Panc1 (cell line): Measurements from ENCODE around the gene ZNF384. TPM values are rescaled to one million over a fixed set of nuclear protein-coding genes. Genes with fewer than 3 reads are reported as not detected.

ENCODE experiments used
- ATAC-seq: fragments of 200-7000 bp; cut with Tn5 transposase; 2 replicates; pipeline ENCODE4 v1.9.1; 2020; ENCODE audit warnings: mild to moderate bottlenecking, moderate library complexity
- BruUV-seq: library from RNA; stranded (reverse); fragments of 400-500 nt; replicated peaks from 2 replicates; lab custom pipeline; 2021; lab: Mats Ljungman, UMichigan
- CTCF ChIA-PET: fragments of 300-600 bp; sonication (Branson Sonifier 250); formaldehyde crosslinking; loops from one replicate; lab custom pipeline; 2022; ENCODE audit warnings: antibody characterized with exemption; lab: Charles Lee
- POLR2A ChIA-PET: fragments of 300-600 bp; sonication (Branson Sonifier 250); formaldehyde crosslinking; loops from one replicate; lab custom pipeline; 2022; ENCODE audit warnings: antibody characterized with exemption; lab: Charles Lee
- DNase-seq: peaks from one replicate; pipeline ENCODE4 v3.0.0-alpha.2; 2010; ENCODE audit warnings: low read depth, low spot score
- H3K27ac ChIP-seq: 2 replicates; pipeline ENCODE4 v1.5.1; 2011; ENCODE audit warnings: mild to moderate bottlenecking, low read length, inconsistent platforms
- H3K27me3 ChIP-seq: fragments of 200-500 bp; sonication (Bioruptor generic); 2 replicates; pipeline ENCODE4 v1.6.0; 2014; ENCODE audit warnings: low read length, inconsistent platforms; ENCODE audit not compliant: control insufficient read depth, insufficient read depth
- H3K36me3 ChIP-seq: fragments of 200-500 bp; sonication (Bioruptor generic); 2 replicates; pipeline ENCODE4 v1.5.1; 2014; ENCODE audit warnings: inconsistent platforms, mild to moderate bottlenecking, low read length, moderate library complexity; ENCODE audit not compliant: control insufficient read depth, insufficient read depth
- H3K4me1 ChIP-seq: 2 replicates; pipeline ENCODE4 v1.5.1; 2011; ENCODE audit warnings: inconsistent platforms, mild to moderate bottlenecking, low read length, moderate library complexity; ENCODE audit not compliant: control insufficient read depth, insufficient read depth
- H3K4me3 ChIP-seq, 2 experiments: 2 replicates each; pipeline ENCODE4 v1.5.1; 2011 to 2012; ENCODE audit warnings: low read depth in 2 of 2, low read length in 2 of 2, mild to moderate bottlenecking in 2 of 2, inconsistent platforms in 1 of 2, moderate library complexity in 1 of 2
- H3K9me3 ChIP-seq: fragments of 200-500 bp; sonication (Bioruptor generic); 2 replicates; pipeline ENCODE4 v1.5.1; 2014; ENCODE audit warnings: low read depth, mild to moderate bottlenecking, inconsistent platforms, low read length, moderate library complexity; ENCODE audit not compliant: control insufficient read depth, insufficient read depth
- CTCF ChIP-seq: fragments of 450-650 bp; IDR thresholded peaks from 2 replicates; pipeline ENCODE4 v1.5.1; 2017; ENCODE audit warnings: mild to moderate bottlenecking
- POLR2AphosphoS5 ChIP-seq: IDR thresholded peaks from 2 replicates; pipeline ENCODE4 v1.6.1; 2012; ENCODE audit warnings: mild to moderate bottlenecking, low read depth, low read length, moderate library complexity
- REST ChIP-seq, 2 experiments: IDR thresholded peaks; 2 replicates each; pipeline ENCODE4 v1.6.1; 2011 to 2012; ENCODE audit warnings: low read depth in 2 of 2, control low read depth in 1 of 2, low read length in 1 of 2, mild to moderate bottlenecking in 1 of 2, moderate library complexity in 1 of 2; ENCODE audit not compliant: insufficient read depth in 1 of 2
- SIN3A ChIP-seq: IDR thresholded peaks from 2 replicates; pipeline ENCODE4 v1.6.1; 2012; ENCODE audit warnings: low read depth, mild to moderate bottlenecking, low read length, moderate library complexity, borderline replicate concordance; ENCODE audit not compliant: insufficient read depth
- TCF7L2 ChIP-seq: IDR thresholded peaks from 2 replicates; pipeline ENCODE4 v1.6.1; 2011; ENCODE audit warnings: mild to moderate bottlenecking, low read depth, low read length, inconsistent platforms
- in situ Hi-C: cut with HindIII; loops from 2 replicates; pipeline ENCODE4 v1.10.0; 2016; ENCODE audit warnings: low sequenced_read_pairs, low pct_unique_long_range_greater_than_20kb
- intact Hi-C: fragments of 100-400 bp; cut with micrococcal nuclease; formaldehyde crosslinking; loops from one replicate; pipeline ENCODE4 v1.10.0; 2022; ENCODE audit not compliant: unreplicated experiment
- total RNA-seq: library from RNA; stranded (reverse); gene quantifications from one replicate; pipeline ENCODE4 v1.2.1, GENCODE V29; 2021; ENCODE audit not compliant: unreplicated experiment

Gene ZNF384
- total RNA-seq, 1 experiment from 2014 or later, result 54.3 TPM

- H3K36me3 ChIP-seq, result peaks cover 19% of the 10 kb centered on the region
- peaks cover 4% of the 10 kb centered on the region; the same call in 1 of the 2 replicates for H3K4me1 ChIP-seq
- DNase-seq, result no peak
- no peak for ATAC-seq
- no peak overlapping the region for H3K27ac ChIP-seq
- TF ChIP-seq TCF7L2 (no peak), SIN3A (no peak), POLR2AphosphoS5 (no peak), REST (IDR thresholded peaks at IDR 0.05; ENCODE audit: insufficient read depth in 1 of 2, low read depth in 2 of 2, low read length in 1 of 2) (no peak), CTCF (no peak)
- no peaks in the 10 kb centered on the region for H3K9me3 ChIP-seq
- ChIA-PET CTCF (no interaction called here), POLR2A (no interaction called here)
- no peak overlapping the region for H3K4me3 ChIP-seq
- no peaks in the 10 kb centered on the region for H3K27me3 ChIP-seq
- in situ Hi-C loops (no loop called here), intact Hi-C loops (no loop called here)
- BruUV-seq, result no TSS peak
These were observed 23.0 kb downstream of the ZNF384 start for GRCh38 chr12:6666211-6666610.

GRCh38 chr12:6664902-6665301 lies 24.3 kb downstream of the ZNF384 start:
- no peaks in the 10 kb centered on the region for H3K27me3 ChIP-seq
- DNase-seq (no peak), ATAC-seq (no peak)
- ChIA-PET CTCF (interaction anchor here (0.7 kb wide), 1 partner anchor 115 kb away, joined by 5 read pairs; no protein-coding TSS in a partner anchor), POLR2A (no interaction called here)
- in situ Hi-C loops, result no loop called here
- no peaks in the 10 kb centered on the region for H3K9me3 ChIP-seq
- BruUV-seq, result no TSS peak
- intact Hi-C loops, result no loop called here
- peaks cover 4% of the 10 kb centered on the region; the same call in 1 of the 2 replicates for H3K4me1 ChIP-seq
- peaks cover 8% of the 10 kb centered on the region for H3K36me3 ChIP-seq
- no peak for TF ChIP-seq TCF7L2
- no peak for TF ChIP-seq POLR2AphosphoS5
- TF ChIP-seq CTCF, result no peak
- TF ChIP-seq SIN3A, result no peak
- no peak for TF ChIP-seq REST (IDR thresholded peaks at IDR 0.05; ENCODE audit: insufficient read depth in 1 of 2, low read depth in 2 of 2, low read length in 1 of 2)
- no peak overlapping the region for H3K4me3 ChIP-seq
- H3K27ac ChIP-seq, result no peak overlapping the region; the same call in 1 of the 2 replicates
